Calu3 (cell line): ENCODE results near the gene LRMDA. TPM values are rescaled to one million over a fixed set of nuclear protein-coding genes. Genes with fewer than 3 reads are reported as not detected.

ENCODE experiments used
- BruUV-seq: library from RNA; stranded (reverse); fragments of 400-500 nt; replicated peaks from 2 replicates; lab custom pipeline; 2021; lab: Mats Ljungman, UMichigan
- CTCF ChIA-PET: fragments of 300-600 bp; sonication (Branson Sonifier 250); formaldehyde crosslinking; loops from one replicate; lab custom pipeline; 2022; ENCODE audit warnings: antibody characterized with exemption; lab: Charles Lee
- DNase-seq: peaks from one replicate; pipeline ENCODE4 v3.0.0; 2022
- H3K27ac Mint-ChIP-seq: one replicate; pipeline ENCODE4 v1.8.0; 2022; ENCODE audit warnings: mixed read lengths; ENCODE audit not compliant: unreplicated experiment
- H3K27me3 Mint-ChIP-seq: one replicate; pipeline ENCODE4 v1.8.0; 2022; ENCODE audit warnings: mixed read lengths; ENCODE audit not compliant: unreplicated experiment
- H3K36me3 Mint-ChIP-seq: one replicate; pipeline ENCODE4 v1.8.0; 2022; ENCODE audit warnings: mild to moderate bottlenecking, moderate library complexity, mixed read lengths; ENCODE audit not compliant: insufficient read depth, unreplicated experiment
- H3K4me1 Mint-ChIP-seq: one replicate; pipeline ENCODE4 v1.8.0; 2022; ENCODE audit warnings: mild to moderate bottlenecking, low read depth, mixed read lengths; ENCODE audit not compliant: unreplicated experiment
- H3K4me3 Mint-ChIP-seq: one replicate; pipeline ENCODE4 v1.8.0; 2022; ENCODE audit warnings: mild to moderate bottlenecking, low read depth, moderate library complexity, mixed read lengths; ENCODE audit not compliant: unreplicated experiment
- H3K9me3 Mint-ChIP-seq: one replicate; pipeline ENCODE4 v1.8.0; 2022; ENCODE audit warnings: low read depth, mixed read lengths; ENCODE audit not compliant: unreplicated experiment
- intact Hi-C: fragments of 100-400 bp; cut with micrococcal nuclease; formaldehyde crosslinking; loops from one replicate; pipeline ENCODE4 v1.10.0; 2022; ENCODE audit not compliant: unreplicated experiment
- total RNA-seq: library from RNA; stranded (reverse); gene quantifications from 2 replicates; pipeline ENCODE4 v1.2.3, GENCODE V29; 2022
- TF ChIP-seq, protein P1 (sequence below): fragments of 200-600 bp; IDR thresholded peaks from one replicate; pipeline ENCODE4 v1.8.0; 2022; ENCODE audit warnings: antibody characterized with exemption; ENCODE audit not compliant: unreplicated experiment

The LRMDA gene
- total RNA-seq, 1 experiment from 2014 or later = 7.6 TPM

GRCh38 chr10:75935240-75935639 is 503.8 kb downstream of the LRMDA start:
- no peak for DNase-seq
- Mint-ChIP-seq H3K27ac (no peak overlapping the region), H3K9me3 (no peaks in the 10 kb centered on the region), H3K4me3 (no peak overlapping the region), H3K36me3 (no peaks in the 10 kb centered on the region), H3K4me1 (no peaks in the 10 kb centered on the region), H3K27me3 (peaks cover 56% of the 10 kb centered on the region)
- CTCF ChIA-PET = no interaction called here
- intact Hi-C loops = no loop called here
- TF ChIP-seq, protein P1, sequence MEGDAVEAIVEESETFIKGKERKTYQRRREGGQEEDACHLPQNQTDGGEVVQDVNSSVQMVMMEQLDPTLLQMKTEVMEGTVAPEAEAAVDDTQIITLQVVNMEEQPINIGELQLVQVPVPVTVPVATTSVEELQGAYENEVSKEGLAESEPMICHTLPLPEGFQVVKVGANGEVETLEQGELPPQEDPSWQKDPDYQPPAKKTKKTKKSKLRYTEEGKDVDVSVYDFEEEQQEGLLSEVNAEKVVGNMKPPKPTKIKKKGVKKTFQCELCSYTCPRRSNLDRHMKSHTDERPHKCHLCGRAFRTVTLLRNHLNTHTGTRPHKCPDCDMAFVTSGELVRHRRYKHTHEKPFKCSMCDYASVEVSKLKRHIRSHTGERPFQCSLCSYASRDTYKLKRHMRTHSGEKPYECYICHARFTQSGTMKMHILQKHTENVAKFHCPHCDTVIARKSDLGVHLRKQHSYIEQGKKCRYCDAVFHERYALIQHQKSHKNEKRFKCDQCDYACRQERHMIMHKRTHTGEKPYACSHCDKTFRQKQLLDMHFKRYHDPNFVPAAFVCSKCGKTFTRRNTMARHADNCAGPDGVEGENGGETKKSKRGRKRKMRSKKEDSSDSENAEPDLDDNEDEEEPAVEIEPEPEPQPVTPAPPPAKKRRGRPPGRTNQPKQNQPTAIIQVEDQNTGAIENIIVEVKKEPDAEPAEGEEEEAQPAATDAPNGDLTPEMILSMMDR = no peak
- BruUV-seq = no TSS peak

- no TSS peak for BruUV-seq
- no peaks in the 10 kb centered on the region for H3K36me3 Mint-ChIP-seq
- TF ChIP-seq, protein P1 = no peak
- no peaks in the 10 kb centered on the region for H3K9me3 Mint-ChIP-seq
- H3K27ac Mint-ChIP-seq = no peak overlapping the region
- intact Hi-C loops = no loop called here
- no peaks in the 10 kb centered on the region for H3K4me1 Mint-ChIP-seq
- CTCF ChIA-PET = no interaction called here
- H3K27me3 Mint-ChIP-seq = peaks cover 53% of the 10 kb centered on the region
- no peak overlapping the region for H3K4me3 Mint-ChIP-seq
- DNase-seq = no peak
Observed at GRCh38 chr10:75935650-75936400, 504.4 kb downstream of the LRMDA start.

DNA sequence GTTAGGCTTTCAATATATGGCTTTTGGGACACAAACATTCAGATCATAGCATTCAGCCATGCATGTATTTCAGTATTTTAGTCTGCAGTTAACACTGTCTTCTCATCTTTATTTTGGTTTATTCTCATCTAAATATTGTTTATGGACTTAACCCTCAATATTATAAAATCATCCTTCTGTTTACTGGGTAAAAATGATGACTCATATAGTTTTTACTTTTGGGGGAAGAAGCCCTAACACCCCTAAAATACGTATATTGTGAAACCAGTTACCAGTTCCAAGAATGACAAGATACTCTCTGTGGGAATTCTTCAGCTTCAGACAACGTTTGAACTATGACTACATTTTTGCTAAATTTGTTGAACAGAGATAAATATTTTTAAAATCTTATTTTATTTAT is 505.4 kb downstream of the LRMDA start:
- intact Hi-C loops = no loop called here
- Mint-ChIP-seq H3K27ac (no peak overlapping the region), H3K9me3 (no peaks in the 10 kb centered on the region), H3K4me1 (no peaks in the 10 kb centered on the region), H3K4me3 (no peak overlapping the region), H3K27me3 (peaks cover 62% of the 10 kb centered on the region), H3K36me3 (no peaks in the 10 kb centered on the region)
- no TSS peak for BruUV-seq
- TF ChIP-seq, protein P1 = no peak
- no peak for DNase-seq
- CTCF ChIA-PET = no interaction called here

DNA sequence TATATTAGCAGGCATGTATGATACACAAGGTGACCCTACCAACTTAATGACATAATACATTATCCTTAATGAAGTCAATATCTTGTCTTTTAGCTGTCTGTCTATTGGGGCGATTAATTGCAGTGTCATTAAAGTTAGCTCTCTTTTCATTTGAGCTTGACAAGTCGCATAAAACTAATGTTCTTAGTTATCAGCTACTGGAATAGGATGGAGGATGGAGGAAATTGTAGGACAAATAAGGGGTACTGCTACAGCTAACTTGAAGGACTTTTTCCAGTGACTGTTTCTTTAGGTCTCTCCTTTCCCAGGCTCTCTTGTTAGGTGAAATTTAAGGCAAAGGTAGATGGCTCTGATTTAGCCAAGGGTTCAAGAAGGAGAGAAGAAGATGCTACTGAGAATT is 506.4 kb downstream of the LRMDA start:
- no peaks in the 10 kb centered on the region for H3K9me3 Mint-ChIP-seq
- intact Hi-C loops = no loop called here
- no TSS peak for BruUV-seq
- H3K27me3 Mint-ChIP-seq = peaks cover 69% of the 10 kb centered on the region
- H3K36me3 Mint-ChIP-seq = no peaks in the 10 kb centered on the region
- no peak for DNase-seq
- TF ChIP-seq, protein P1 = no peak
- CTCF ChIA-PET = interaction anchor here (0.7 kb wide), 1 partner anchor 114 kb away, joined by 3 read pairs; no protein-coding TSS in a partner anchor
- no peak overlapping the region for H3K27ac Mint-ChIP-seq
- H3K4me1 Mint-ChIP-seq = no peaks in the 10 kb centered on the region
- H3K4me3 Mint-ChIP-seq = no peak overlapping the region
